Measurements from ENCODE around the gene AKAP12. TPM values are rescaled to one million over a fixed set of nuclear protein-coding genes. Genes with fewer than 3 reads are reported as not detected.

The AKAP12 gene
- polyA plus RNA-seq, 1 experiment: 27.7 TPM

DNA sequence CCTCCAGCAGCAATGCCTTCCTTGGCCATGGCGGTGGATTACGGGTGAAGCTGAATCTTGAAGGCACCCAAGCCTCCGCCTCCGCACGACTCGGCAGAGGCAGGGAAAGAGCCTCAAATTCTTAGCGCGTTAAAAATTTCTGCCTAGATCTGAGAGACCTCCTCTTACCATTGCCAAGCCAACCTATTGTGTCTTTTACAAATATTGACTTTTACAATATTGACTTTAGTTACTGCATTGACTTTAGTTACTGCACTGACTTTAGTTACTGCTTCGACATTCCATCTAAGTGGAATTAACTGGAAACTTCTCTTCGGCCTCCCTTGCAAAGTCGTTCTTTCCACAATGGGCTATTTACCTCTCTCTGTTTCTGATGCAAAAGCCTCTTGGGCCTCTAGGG lies 13.8 kb upstream of the AKAP12 start:
- TF ChIP-seq, protein P1, sequence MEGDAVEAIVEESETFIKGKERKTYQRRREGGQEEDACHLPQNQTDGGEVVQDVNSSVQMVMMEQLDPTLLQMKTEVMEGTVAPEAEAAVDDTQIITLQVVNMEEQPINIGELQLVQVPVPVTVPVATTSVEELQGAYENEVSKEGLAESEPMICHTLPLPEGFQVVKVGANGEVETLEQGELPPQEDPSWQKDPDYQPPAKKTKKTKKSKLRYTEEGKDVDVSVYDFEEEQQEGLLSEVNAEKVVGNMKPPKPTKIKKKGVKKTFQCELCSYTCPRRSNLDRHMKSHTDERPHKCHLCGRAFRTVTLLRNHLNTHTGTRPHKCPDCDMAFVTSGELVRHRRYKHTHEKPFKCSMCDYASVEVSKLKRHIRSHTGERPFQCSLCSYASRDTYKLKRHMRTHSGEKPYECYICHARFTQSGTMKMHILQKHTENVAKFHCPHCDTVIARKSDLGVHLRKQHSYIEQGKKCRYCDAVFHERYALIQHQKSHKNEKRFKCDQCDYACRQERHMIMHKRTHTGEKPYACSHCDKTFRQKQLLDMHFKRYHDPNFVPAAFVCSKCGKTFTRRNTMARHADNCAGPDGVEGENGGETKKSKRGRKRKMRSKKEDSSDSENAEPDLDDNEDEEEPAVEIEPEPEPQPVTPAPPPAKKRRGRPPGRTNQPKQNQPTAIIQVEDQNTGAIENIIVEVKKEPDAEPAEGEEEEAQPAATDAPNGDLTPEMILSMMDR (IDR thresholded peaks at IDR 0.05; ENCODE audit: insufficient read depth, low read depth, low read length): no peak
- H3K36me3 ChIP-seq (ENCODE audit: control insufficient read depth, insufficient read depth, low read length): no peaks in the 10 kb centered on the region
- ChIA-PET POLR2A (no interaction called here), CTCF (no interaction called here)
- no peaks in the 10 kb centered on the region for H3K27me3 ChIP-seq (ENCODE audit: control insufficient read depth, insufficient read depth, low read length)
- no peak overlapping the region for H3K4me3 ChIP-seq (ENCODE audit: low read depth, low read length)
- no peak for DNase-seq (ENCODE audit: low read depth)

DNA sequence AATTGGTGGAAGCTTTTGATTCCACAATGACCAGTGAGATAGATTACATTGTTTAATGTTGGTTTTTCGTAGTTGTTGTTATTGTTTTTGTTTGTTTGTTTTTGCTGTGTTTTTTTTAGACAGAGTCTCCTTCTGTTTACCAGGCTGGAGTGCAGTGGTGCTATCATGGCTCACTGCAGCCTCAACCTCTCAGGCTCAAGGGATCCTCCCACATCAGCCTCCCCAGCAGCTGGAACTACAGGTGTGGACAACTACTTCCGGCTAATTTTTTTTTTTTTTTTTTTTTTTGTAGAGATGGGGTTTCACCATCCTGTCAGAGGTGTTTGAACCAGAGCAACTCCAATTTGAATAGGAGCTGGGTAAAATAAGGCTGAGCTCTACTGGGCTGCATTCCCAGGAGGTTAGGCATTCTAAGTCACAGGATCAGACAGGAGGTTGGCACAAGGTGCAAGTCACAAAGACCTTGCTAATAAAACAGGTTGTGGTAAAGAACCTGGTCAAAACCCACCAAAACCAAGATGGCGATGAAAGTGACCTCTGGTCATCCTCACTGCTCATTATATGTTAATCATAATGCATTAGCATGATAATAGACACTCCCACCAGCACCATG lies 10.9 kb upstream of the AKAP12 start:
- TF ChIP-seq, protein P1 (IDR thresholded peaks at IDR 0.05; ENCODE audit: insufficient read depth, low read depth, low read length): no peak
- no peak overlapping the region for H3K4me3 ChIP-seq (ENCODE audit: low read depth, low read length)
- no peak for DNase-seq (ENCODE audit: low read depth)
- ChIA-PET POLR2A (no interaction called here), CTCF (no interaction called here)
- H3K27me3 ChIP-seq (ENCODE audit: control insufficient read depth, insufficient read depth, low read length): no peaks in the 10 kb centered on the region
- no peaks in the 10 kb centered on the region for H3K36me3 ChIP-seq (ENCODE audit: control insufficient read depth, insufficient read depth, low read length)

DNA sequence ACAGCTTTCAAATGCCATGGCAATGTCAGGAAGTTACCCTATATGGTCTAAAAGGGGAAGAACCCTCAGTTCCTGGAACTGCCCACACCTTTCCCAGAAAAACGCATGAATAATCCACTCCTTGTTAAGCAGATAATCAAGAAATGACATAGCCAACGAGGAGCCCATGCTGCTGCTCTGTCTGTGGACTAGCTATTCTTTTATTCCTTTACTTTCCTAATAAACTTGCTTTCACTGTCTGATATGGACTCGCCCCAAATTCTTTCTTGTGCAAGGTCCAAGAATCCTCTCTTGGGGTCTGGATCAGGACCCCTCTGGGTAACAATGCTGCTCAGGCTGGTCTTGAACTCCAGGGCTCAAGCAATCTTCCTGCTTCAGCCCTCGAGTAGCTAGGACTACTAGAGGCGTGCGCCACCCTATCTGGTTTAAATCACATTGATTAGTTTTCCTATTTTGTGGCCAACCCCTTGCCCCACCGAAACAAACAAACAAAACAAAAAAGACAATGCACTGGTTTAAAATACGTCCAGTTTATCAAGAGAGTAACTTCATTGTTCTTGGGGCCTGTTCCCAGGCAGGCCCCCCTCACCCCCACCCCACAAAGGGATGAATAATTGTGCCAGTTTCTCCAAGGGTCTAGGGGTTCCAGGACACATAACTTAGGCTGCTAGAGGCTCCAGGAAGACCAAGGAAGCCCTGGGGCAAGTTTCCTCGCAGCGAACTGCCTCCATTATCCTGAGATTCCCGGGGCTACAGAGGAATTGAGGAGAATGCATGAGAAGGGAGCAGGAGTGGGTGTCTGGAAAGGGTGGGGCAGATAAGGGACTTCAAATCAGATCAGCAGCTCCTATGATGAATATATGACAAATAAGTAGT lies 10.1 kb upstream of the AKAP12 start:
- DNase-seq (ENCODE audit: low read depth): no peak
- TF ChIP-seq, protein P1 (IDR thresholded peaks at IDR 0.05; ENCODE audit: insufficient read depth, low read depth, low read length): no peak
- Histone ChIP-seq H3K36me3 (ENCODE audit: control insufficient read depth, insufficient read depth, low read length) (no peaks in the 10 kb centered on the region), H3K27me3 (ENCODE audit: control insufficient read depth, insufficient read depth, low read length) (no peaks in the 10 kb centered on the region), H3K4me3 (ENCODE audit: low read depth, low read length) (no peak overlapping the region)
- CTCF ChIA-PET: interaction anchor here (1.0 kb wide), 1 partner anchor 215 kb away, joined by 3 read pairs; no protein-coding TSS in a partner anchor
- POLR2A ChIA-PET: no interaction called here

DNA sequence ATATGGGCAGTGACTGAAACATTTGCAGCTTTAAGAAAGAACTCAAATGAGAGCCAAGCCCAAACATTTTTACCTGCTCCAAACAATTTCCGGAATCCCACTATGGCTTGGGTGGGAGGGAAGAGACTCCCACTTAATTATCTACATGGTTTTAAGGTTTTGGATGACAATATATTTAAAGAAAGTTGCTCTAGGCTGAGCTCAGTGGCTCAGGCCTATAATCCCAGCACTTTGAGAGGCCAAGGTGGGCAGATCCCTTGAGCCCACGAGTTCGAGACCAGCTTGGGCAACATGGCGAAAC lies 9.5 kb upstream of the AKAP12 start:
- DNase-seq (ENCODE audit: low read depth): no peak
- CTCF ChIA-PET: interaction anchor here (1.0 kb wide), 1 partner anchor 216 kb away, joined by 3 read pairs; no protein-coding TSS in a partner anchor

DNA sequence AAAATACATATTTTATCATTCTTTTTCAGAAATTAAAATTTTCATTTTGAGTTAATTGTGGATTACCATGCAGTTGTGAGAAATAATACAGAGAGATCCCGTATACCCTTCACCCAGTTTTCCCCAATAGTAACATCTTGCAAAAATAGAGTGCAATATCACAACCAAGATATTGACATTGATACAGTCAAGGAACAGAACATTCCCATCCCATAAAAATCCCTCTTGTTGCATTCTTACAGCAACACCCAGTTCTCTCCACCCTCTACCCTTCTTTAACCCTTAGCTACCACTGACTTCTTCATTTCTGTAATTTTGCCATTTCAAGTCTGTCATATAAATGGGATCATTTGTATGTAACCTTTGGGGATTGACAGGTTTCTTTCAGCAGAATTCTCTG lies 6.9 kb upstream of the AKAP12 start:
- TF ChIP-seq, protein P1 (IDR thresholded peaks at IDR 0.05; ENCODE audit: insufficient read depth, low read depth, low read length): no peak
- no peak for DNase-seq (ENCODE audit: low read depth)
- POLR2A ChIA-PET: no interaction called here
- no peaks in the 10 kb centered on the region; the same call in 1 of the 2 replicates for H3K27me3 ChIP-seq (ENCODE audit: control insufficient read depth, insufficient read depth, low read length)
- CTCF ChIA-PET: no interaction called here
- no peak overlapping the region for H3K4me3 ChIP-seq (ENCODE audit: low read depth, low read length)
- no peaks in the 10 kb centered on the region for H3K36me3 ChIP-seq (ENCODE audit: control insufficient read depth, insufficient read depth, low read length)

More for the DNA sequence above, 9.5 kb upstream of the AKAP12 start:
- no peaks in the 10 kb centered on the region for H3K36me3 ChIP-seq (ENCODE audit: control insufficient read depth, insufficient read depth, low read length)
- H3K4me3 ChIP-seq (ENCODE audit: low read depth, low read length): no peak overlapping the region
- POLR2A ChIA-PET: no interaction called here
- TF ChIP-seq, protein P1 (IDR thresholded peaks at IDR 0.05; ENCODE audit: insufficient read depth, low read depth, low read length): no peak
- no peaks in the 10 kb centered on the region for H3K27me3 ChIP-seq (ENCODE audit: control insufficient read depth, insufficient read depth, low read length)

All from BJ (cell line).